GM12878 (cell line): ENCODE results near the gene PI3. TPM values are rescaled to one million over a fixed set of nuclear protein-coding genes. Genes with fewer than 3 reads are reported as not detected.

Source experiments
- ATAC-seq: fragments of 200-7000 bp; cut with Tn5 transposase; 3 replicates; pipeline ENCODE4 v1.9.1; 2020; ENCODE audit warnings: mild to moderate bottlenecking, moderate library complexity
- BruUV-seq: library from RNA; stranded (reverse); fragments of 400-500 nt; replicated peaks from 2 replicates; lab custom pipeline; 2021; lab: Mats Ljungman, UMichigan
- CTCF ChIA-PET: fragments of 300-600 bp; sonication (Branson Sonifier 250); formaldehyde crosslinking; extraction: SDS; loops from one replicate; lab custom pipeline; 2021; ENCODE audit warnings: inconsistent platforms; lab: Yijun Ruan, JAX
- POLR2A ChIA-PET: fragments of 350-600 bp; formaldehyde crosslinking; extraction: SDS; loops from one replicate; lab custom pipeline; 2021; ENCODE audit warnings: inconsistent platforms; lab: Charles Lee
- RAD21 ChIA-PET: fragments of 300-600 bp; sonication (Branson Sonifier 250); formaldehyde crosslinking; loops from one replicate; lab custom pipeline; 2023; ENCODE audit warnings: antibody characterized with exemption; ENCODE audit not compliant: unreplicated experiment; lab: Charles Lee
- SMC1A ChIA-PET: fragments of 300-600 bp; sonication (Branson Sonifier 250); formaldehyde crosslinking; loops from one replicate; lab custom pipeline; 2023; ENCODE audit not compliant: unreplicated experiment, uncharacterized antibody; lab: Charles Lee
- DNase-seq: peaks from one replicate; pipeline ENCODE4 v3.0.0-alpha.2; 2011; ENCODE audit warnings: low read depth, low spot score
- FAIRE-seq: peaks from 3 replicates; lab custom pipeline; 2011; peaks lifted over from hg19 to GRCh38; lab: Jason Lieb, UNC
- H2AFZ ChIP-seq: 2 replicates; pipeline ENCODE4 v1.6.0; 2011; ENCODE audit warnings: low read depth, low read length, control low read depth; ENCODE audit not compliant: control insufficient read depth
- H3K27ac ChIP-seq: 2 replicates; pipeline ENCODE4 v1.5.1; 2011; ENCODE audit warnings: control low read depth; ENCODE audit not compliant: control insufficient read depth, insufficient read depth
- H3K27me3 ChIP-seq, 2 experiments: replicated peaks in 1 of 2; 2 replicates each; pipeline versions ENCODE4 v1.6.0 to v1.6.1; 2011; ENCODE audit warnings: low read length in 1 of 2; ENCODE audit not compliant: control insufficient read depth in 2 of 2, insufficient read depth in 2 of 2
- H3K36me3 ChIP-seq, 2 experiments: 2 replicates each; pipeline ENCODE4 v1.5.1; 2011; ENCODE audit warnings: low read length in 1 of 2; ENCODE audit not compliant: control insufficient read depth in 2 of 2, insufficient read depth in 2 of 2
- H3K4me1 ChIP-seq: 2 replicates; pipeline ENCODE4 v1.6.1; 2011; ENCODE audit warnings: mild to moderate bottlenecking, low read length, moderate library complexity, mixed read lengths; ENCODE audit not compliant: control insufficient read depth, insufficient read depth
- H3K4me2 ChIP-seq: 2 replicates; pipeline ENCODE4 v1.6.0; 2011; ENCODE audit warnings: control low read depth; ENCODE audit not compliant: control insufficient read depth, insufficient read depth
- H3K4me3 ChIP-seq: fragments of 200-600 bp; sonication (generic); 2 replicates; pipeline ENCODE4 v1.5.1; 2016
- H3K79me2 ChIP-seq: 2 replicates; pipeline ENCODE4 v1.6.0; 2011; ENCODE audit warnings: low read length; ENCODE audit not compliant: control insufficient read depth, insufficient read depth
- H3K9ac ChIP-seq: 2 replicates; pipeline ENCODE4 v1.8.0; 2011; ENCODE audit warnings: low read length, control low read depth, mixed read lengths; ENCODE audit not compliant: control insufficient read depth, insufficient read depth
- H3K9me3 ChIP-seq: replicated peaks from 3 replicates; pipeline ENCODE4 v1.5.1; 2011; ENCODE audit warnings: mild to moderate bottlenecking, low read length; ENCODE audit not compliant: control insufficient read depth, insufficient read depth
- H4K20me1 ChIP-seq: 2 replicates; pipeline ENCODE4 v1.6.0; 2011; ENCODE audit not compliant: control insufficient read depth, insufficient read depth
- ASH2L ChIP-seq: fragments of 300-600, 200-600 bp; sonication (generic); IDR thresholded peaks from 2 replicates; pipeline ENCODE4 v1.6.1; 2017; ENCODE audit warnings: low read depth, mild to moderate bottlenecking, borderline replicate concordance
- CBX3 ChIP-seq: fragments of 200-600 bp; sonication (generic); IDR thresholded peaks from 2 replicates; pipeline ENCODE4 v1.6.1; 2016; ENCODE audit warnings: low read depth, borderline replicate concordance
- ETV6 ChIP-seq, 2 experiments: fragments of 450-650 bp in 1 of 2; IDR thresholded peaks in 1 of 2; conservative IDR thresholded peaks in 1 of 2; 2 replicates each; pipeline ENCODE4 v1.6.1; 2014; ENCODE audit warnings: antibody characterized with exemption in 1 of 2, borderline replicate concordance in 1 of 2, low read depth in 1 of 2, mild to moderate bottlenecking in 1 of 2, moderate library complexity in 1 of 2
- FOS ChIP-seq: IDR thresholded peaks from 3 replicates; pipeline ENCODE4 v1.6.1; 2011; ENCODE audit warnings: borderline replicate concordance; ENCODE audit not compliant: insufficient read length; ENCODE audit errors: extremely low read depth
- NFIC ChIP-seq: IDR thresholded peaks from 2 replicates; pipeline ENCODE4 v1.6.1; 2012; ENCODE audit warnings: low read depth, mild to moderate bottlenecking, inconsistent platforms, low read length, moderate library complexity
- NFYB ChIP-seq: IDR thresholded peaks from 2 replicates; pipeline ENCODE4 v1.6.1; 2011; ENCODE audit warnings: low read depth, mild to moderate bottlenecking, low read length, improper control_type of control experiment, moderate library complexity; ENCODE audit not compliant: insufficient read depth
- NR2C2 ChIP-seq: IDR thresholded peaks from 2 replicates; pipeline ENCODE4 v1.6.1; 2011; ENCODE audit warnings: borderline replicate concordance, low read depth; ENCODE audit not compliant: control insufficient read depth, insufficient read length
- POLR2A ChIP-seq: IDR thresholded peaks from 2 replicates; pipeline ENCODE4 v1.6.1; 2011; ENCODE audit warnings: low read depth, mild to moderate bottlenecking, low read length
- ZNF592 ChIP-seq: fragments of 450-650 bp; IDR thresholded peaks from 2 replicates; pipeline ENCODE4 v1.6.1; 2017; ENCODE audit warnings: mild to moderate bottlenecking, moderate library complexity
- ZSCAN29 ChIP-seq: fragments of 450-650 bp; IDR thresholded peaks from 2 replicates; pipeline ENCODE4 v1.6.1; 2017; ENCODE audit warnings: mild to moderate bottlenecking, moderate library complexity
- ZZZ3 ChIP-seq: IDR thresholded peaks from 2 replicates; pipeline ENCODE4 v1.6.1; 2011; ENCODE audit warnings: low read depth; ENCODE audit not compliant: control insufficient read depth, insufficient read length
- WGBS: methylation state at CpG from one replicate; pipeline ENCODE4 v1.1.6; 2016; ENCODE audit warnings: low lambda C conversion rate; ENCODE audit not compliant: insufficient replicate concordance, insufficient coverage; ENCODE audit errors: missing lambda C conversion rate; 5-methylcytosine and 5-hydroxymethylcytosine counted together
- in situ Hi-C: fragments of 300-500 bp; cut with MboI; formaldehyde crosslinking; loops from 9 replicates; pipeline ENCODE4 v1.14.3; 2018; ENCODE audit warnings: mixed read lengths
- intact Hi-C: fragments of 100-400 bp; cut with micrococcal nuclease; formaldehyde crosslinking; loops from one replicate; pipeline ENCODE4 v1.14.2; 2022; ENCODE audit not compliant: unreplicated experiment
- polyA plus RNA-seq, 11 experiments: library from polyadenylated mRNA; depleted of rRNA in 4 of 11; unstranded in 6 of 11; stranded (reverse) in 5 of 11; fragments of >200 nt; fragmentation: Nextera tagmentation in 4 of 11; fragmentation: Illumina TruSeq in 1 of 11; extraction: Ambion mirVana in 4 of 11; extraction: Trizol in 1 of 11; gene quantifications; 1 replicate in 1 of 11; 2 replicates in 10 of 11; pipeline versions ENCODE4 v1.2.1 to v1.2.3, GENCODE V29; 2011 to 2016; ENCODE audit warnings: inconsistent platforms in 2 of 11, missing spikeins in 2 of 11, low read depth in 1 of 11
- total RNA-seq, 4 experiments: library from RNA; depleted of rRNA in 3 of 4; stranded (reverse); fragments of >200 nt in 3 of 4; fragmentation: Illumina TruSeq in 1 of 4; extraction: Trizol in 1 of 4; gene quantifications; 2 replicates each; pipeline versions ENCODE4 v1.2.1 to v1.2.3, GENCODE V29; 2013 to 2021
- TF ChIP-seq, protein P1 (sequence below): IDR thresholded peaks from 2 replicates; pipeline ENCODE4 v1.6.1; 2011; ENCODE audit warnings: low read depth, low read length, improper control_type of control experiment, borderline replicate concordance
- TF ChIP-seq, protein P2 (sequence below): fragments of 450-650 bp; IDR thresholded peaks from 2 replicates; pipeline ENCODE4 v1.6.1; 2014; ENCODE audit warnings: mild to moderate bottlenecking
- TF ChIP-seq, protein P3 (sequence below): fragments of 450-650 bp; IDR thresholded peaks from 2 replicates; pipeline ENCODE4 v1.6.1; 2018; ENCODE audit warnings: borderline replicate concordance, mild to moderate bottlenecking; ENCODE audit not compliant: partially characterized antibody

Gene PI3
- total and polyA plus RNA-seq, 10 of the 15 experiments (the other 5 are each of a cell fraction or from before 2014, with no cell fraction given), result not detected

- TF ChIP-seq FOS, result no peak
- TF ChIP-seq, protein P1, sequence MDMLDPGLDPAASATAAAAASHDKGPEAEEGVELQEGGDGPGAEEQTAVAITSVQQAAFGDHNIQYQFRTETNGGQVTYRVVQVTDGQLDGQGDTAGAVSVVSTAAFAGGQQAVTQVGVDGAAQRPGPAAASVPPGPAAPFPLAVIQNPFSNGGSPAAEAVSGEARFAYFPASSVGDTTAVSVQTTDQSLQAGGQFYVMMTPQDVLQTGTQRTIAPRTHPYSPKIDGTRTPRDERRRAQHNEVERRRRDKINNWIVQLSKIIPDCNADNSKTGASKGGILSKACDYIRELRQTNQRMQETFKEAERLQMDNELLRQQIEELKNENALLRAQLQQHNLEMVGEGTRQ, result no peak
Observed at GRCh38 chr20:45187693-45188092, 13.0 kb downstream of the PI3 start (continued).

DNA sequence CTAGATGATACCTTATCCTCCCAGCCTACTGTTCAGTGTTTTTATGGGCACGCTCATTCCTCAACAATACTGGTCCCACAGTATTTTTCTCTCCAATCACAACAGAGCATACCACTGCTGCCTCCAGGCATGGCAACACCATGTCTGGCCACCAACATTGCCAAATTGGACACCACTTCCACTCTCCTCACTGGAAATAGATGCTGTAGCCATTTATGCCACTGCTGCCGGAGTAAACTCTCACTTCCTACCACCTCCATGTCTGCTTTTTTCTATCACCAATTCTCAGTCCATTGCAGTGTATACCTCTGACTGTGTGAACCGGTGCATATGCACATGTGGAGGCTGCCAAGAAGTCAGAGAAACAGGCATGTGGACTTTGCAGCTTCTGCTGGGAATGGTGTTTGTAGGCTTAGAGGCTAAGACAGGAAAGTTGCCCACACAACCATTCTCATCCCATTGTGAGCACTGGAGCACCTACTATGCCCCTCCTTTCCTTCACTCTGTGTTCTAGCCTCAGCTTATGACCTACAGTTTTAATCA, 14.4 kb downstream of the PI3 start:
- CTCF ChIA-PET, result no interaction called here
- Histone ChIP-seq H3K27ac (no peak overlapping the region), H3K27me3 (no peaks in the 10 kb centered on the region), H4K20me1 (no peaks in the 10 kb centered on the region), H2AFZ (no peak overlapping the region), H3K36me3 (no peaks in the 10 kb centered on the region), H3K79me2 (no peaks in the 10 kb centered on the region), H3K4me3 (no peak overlapping the region), H3K4me1 (no peaks in the 10 kb centered on the region), H3K9ac (no peak overlapping the region), H3K9me3 (no peaks in the 10 kb centered on the region), H3K4me2 (no peak overlapping the region)
- 50% methylated on average over 3 of the region's 3 CpGs for WGBS
- no peak for ATAC-seq
- no TSS peak for BruUV-seq
- RAD21 ChIA-PET, result no interaction called here
- in situ Hi-C loops, result no loop called here
- no peak for DNase-seq
- intact Hi-C loops, result no loop called here
- SMC1A ChIA-PET, result no interaction called here
- no peak for FAIRE-seq
- POLR2A ChIA-PET, result no interaction called here
- TF ChIP-seq ZNF592 (no peak), NFIC (no peak), CBX3 (no peak), NFYB (no peak), NR2C2 (no peak), ZZZ3 (no peak), ASH2L (no peak), ETV6 (conservative IDR thresholded peaks at IDR 0.05 in 1 of 2, IDR thresholded peaks at IDR 0.05 in 1 of 2; ENCODE audit: borderline replicate concordance in 1 of 2, low read depth in 1 of 2) (no peak), ZSCAN29 (no peak), POLR2A (no peak)
- TF ChIP-seq, protein P2, sequence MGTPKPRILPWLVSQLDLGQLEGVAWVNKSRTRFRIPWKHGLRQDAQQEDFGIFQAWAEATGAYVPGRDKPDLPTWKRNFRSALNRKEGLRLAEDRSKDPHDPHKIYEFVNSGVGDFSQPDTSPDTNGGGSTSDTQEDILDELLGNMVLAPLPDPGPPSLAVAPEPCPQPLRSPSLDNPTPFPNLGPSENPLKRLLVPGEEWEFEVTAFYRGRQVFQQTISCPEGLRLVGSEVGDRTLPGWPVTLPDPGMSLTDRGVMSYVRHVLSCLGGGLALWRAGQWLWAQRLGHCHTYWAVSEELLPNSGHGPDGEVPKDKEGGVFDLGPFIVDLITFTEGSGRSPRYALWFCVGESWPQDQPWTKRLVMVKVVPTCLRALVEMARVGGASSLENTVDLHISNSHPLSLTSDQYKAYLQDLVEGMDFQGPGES, result no peak
- TF ChIP-seq, protein P3, sequence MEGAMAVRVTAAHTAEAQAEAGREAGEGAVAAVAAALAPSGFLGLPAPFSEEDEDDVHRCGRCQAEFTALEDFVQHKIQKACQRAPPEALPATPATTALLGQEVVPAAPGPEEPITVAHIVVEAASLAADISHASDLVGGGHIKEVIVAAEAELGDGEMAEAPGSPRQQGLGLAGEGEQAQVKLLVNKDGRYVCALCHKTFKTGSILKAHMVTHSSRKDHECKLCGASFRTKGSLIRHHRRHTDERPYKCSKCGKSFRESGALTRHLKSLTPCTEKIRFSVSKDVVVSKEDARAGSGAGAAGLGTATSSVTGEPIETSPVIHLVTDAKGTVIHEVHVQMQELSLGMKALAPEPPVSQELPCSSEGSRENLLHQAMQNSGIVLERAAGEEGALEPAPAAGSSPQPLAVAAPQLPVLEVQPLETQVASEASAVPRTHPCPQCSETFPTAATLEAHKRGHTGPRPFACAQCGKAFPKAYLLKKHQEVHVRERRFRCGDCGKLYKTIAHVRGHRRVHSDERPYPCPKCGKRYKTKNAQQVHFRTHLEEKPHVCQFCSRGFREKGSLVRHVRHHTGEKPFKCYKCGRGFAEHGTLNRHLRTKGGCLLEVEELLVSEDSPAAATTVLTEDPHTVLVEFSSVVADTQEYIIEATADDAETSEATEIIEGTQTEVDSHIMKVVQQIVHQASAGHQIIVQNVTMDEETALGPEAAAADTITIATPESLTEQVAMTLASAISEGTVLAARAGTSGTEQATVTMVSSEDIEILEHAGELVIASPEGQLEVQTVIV, result no peak
